HuH-7.5 (cell line): ENCODE data around the gene PAK3.

Experiments used
- DNase-seq: peaks from one replicate; pipeline ENCODE4 v3.0.0; 2011; ENCODE audit warnings: low spot score

The PAK3 gene

DNA sequence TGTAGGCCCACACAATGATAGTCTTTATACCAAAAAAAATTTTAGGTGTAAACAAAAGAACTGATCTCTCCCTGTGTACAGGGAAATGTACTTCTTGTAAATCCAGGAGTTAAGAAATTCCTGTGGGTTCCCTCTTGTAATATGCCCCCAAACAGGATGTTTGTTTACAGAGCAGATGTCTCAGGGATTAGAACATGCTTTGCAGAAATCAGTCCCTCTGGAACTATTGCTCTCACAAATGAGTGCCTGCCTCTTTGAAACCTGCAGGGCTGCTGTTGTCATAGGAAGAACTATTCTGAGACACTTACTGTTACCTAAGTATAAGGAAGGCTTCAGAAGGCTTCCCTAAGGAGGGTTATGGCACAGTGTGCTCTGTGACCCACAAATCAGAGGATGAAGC is 35.6 kb downstream of the PAK3 start:
- DNase-seq, result no peak

DNA sequence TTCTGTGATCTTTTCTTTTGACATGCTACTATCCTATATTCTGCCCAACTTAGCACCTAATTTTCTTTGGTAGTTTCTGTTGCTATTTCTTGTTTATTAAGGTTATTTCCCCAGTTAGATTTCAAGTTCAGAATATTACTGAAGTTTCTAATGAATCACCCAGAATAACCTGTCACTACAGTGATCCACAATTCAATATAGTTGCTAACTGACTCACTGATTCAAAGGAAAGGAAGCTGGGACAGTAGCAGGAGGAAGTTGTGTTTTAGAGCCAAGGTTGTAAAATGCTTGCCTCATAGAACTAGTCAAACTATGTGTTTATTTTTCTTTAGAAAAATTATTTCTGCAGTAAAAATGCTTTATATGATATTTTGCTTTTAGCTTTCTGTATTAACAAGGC is 37.4 kb downstream of the PAK3 start:
- DNase-seq, result no peak

DNA sequence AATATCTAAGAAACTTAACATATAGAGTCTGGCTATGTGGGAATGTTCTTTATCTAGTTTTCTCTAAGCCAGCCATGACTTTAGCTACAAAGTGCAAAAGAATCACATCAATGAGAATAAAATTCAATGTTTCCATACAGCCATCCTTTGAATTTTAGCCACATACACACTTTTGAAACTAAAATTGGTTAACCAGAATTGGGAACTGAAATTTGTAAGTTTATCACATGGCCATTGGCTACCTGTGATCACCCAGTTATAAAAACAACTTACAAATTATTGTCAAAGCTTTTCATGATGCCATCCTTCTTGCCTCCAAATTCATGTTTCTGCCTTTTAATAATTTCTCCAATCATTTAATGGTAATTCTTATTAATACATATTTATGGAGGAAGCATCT is 49.9 kb downstream of the PAK3 start:
- DNase-seq, result no peak

DNA sequence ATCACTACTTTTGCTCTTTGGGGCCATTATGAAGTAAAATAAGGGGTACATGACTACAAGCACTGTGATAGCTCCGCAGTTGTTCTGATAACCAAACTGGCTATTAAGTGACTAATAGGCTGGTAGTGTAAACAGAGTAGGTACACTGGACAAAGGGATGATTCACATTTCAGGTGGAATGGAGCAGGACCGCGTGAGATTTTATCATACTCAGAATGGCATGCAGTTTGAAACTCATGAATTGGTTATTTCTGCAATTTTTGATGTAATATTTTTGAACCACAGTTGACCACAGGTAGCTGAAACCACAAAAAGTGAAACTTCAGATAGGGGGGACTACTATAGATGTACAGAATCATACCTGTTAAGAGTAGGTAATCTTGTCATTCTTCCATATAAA is 55.8 kb downstream of the PAK3 start:
- no peak for DNase-seq

DNA sequence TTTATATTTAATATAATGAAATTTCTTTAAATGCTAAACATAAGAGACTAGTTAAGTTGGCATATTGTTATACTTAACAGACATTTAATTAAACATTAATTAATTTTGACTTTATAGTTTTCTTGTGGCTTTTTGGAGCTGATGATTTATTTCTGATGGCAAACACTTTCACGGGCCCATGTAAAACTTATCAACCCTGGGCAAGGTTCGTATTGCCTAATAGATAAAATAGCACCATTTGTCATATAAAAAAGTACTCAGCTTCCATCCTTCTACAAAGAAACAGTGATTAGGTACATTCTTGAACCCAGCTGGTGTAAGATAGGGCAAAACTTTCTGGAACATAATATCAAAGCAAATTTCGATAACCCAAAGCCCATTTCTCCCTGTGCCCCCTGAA is 63.2 kb downstream of the PAK3 start:
- no peak for DNase-seq

DNA sequence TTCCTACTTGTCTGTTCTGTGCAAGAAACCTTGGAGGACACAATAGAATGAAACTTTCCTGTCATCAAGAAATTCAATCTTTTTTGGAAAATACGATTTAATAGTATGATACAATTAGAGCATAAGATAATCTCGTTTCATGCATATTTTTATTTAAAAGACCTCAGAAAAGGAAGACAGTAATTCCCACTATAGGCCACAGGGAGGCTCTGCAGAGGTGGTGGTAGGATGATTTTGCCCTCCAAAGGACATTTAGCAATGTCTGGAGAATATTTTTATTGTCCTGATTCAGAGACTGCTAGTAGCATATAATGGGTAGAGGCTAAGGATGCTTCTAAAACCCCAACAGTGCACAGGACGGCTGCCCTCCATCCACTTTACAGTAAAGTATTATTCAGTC is 68.7 kb downstream of the PAK3 start:
- DNase-seq, result no peak

DNA sequence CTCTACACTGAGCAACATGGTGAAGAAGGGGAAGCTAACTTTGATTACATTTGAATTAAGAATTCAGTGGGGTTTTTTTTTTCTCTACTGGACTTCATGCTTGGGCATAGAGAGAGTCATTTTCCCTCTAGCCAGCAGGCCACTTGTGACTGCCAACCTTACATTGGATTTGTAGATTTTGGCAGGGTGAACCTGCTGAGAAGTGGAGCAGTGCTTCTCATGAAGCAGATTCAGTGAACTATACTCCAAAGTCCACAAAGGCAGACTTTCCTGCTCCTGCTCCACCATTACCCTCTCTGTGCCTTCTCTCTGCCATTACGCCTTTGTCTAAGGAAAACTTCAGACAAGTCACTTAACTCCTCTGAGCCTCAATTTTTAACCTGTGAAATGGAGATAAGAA is 69.9 kb downstream of the PAK3 start:
- DNase-seq, result no peak

DNA sequence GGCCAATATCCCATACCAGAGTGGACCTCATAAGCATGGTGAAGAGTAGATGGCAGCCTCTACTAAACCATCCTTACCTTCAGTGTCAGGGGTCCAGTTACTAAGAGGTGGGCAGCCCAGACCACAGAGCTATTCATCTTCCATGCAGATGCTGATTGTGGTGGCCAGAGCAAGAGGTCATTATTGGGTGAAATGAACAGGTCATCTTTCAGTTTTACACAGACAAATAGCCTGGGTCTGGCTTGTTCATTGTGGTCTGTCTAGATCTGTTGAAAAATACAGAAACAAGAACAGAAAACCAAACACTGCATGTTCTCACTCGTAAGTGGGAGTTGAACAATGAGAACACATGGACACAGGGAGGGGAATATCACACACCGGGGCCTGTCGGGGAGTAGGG is 71.3 kb downstream of the PAK3 start:
- DNase-seq, result no peak

DNA sequence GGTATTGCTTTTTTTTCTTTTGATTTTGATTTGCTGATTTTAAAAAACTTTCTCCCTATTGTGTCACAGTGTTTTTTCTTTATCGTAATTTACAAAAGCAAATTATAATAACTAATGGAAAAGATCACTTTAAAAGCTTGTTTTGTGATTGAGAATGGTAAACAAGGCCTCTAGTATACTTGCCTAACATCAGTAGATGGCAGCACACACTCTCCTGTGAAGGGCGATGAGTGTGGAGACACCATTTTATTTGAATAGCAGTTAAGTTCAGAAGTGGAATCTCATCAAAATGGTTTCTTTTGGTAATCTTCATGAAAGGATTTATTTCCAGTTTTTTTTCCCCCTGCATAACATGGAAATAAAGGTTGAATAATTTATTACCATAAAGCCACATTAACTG is 72.3 kb downstream of the PAK3 start:
- DNase-seq, result no peak

DNA sequence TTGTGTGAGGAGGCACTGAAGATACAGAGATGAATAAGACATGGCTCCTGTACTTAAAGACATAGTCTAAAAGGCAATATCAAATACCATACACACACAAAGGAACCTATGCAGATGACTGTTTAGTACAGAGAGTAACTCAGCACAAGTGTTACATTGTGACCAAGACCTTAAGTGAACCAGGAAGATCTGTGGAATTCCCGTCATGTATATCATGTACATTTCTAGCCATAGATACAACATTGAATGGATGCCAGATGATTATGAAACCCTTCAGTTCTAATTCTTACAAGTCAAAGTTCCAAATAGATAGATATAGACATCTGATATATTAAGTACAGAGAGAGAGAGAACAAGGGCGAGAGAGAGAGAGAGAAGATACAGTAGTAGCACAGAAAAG is 73.2 kb downstream of the PAK3 start:
- DNase-seq, result no peak

DNA sequence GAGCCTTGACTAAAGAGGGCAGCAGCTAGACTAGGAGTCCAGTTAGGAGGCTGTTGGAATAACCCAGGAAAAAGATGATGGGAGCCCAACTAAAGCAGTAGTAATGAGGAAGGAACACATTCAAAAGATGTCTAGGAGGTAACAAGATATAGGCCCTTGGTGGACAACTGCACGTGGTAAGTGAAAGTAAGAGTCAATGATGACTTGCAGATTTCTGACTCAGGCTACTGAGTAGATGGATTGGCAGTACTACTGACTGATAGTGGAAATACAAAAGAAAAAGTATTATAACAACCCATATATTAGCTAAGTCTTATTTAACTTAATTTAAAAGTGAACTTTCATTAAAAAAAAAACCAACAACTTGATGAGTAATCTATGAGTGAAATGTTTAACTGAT is 74.0 kb downstream of the PAK3 start:
- DNase-seq, result no peak

DNA sequence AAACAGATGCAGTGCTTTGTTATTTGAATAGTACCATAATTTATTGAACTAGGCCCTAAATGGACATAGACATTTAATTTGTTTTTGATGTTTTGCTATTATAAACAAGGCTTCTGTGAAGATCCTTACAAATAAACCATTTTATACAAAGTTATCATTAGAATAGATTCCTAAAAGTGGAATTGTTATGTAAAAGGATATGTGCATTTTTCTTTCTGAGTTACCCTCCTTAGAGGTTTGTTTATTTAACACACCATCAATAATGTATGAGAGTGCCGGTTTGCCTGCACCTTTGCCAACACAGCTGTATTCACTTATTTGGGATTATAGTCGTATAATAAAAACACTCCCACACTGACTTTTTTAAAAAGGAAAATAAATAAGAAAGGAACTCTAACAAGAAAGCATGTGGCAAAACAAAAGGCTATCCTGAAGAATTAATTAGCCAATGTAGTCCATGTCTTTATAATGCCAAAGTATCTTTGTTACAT is 84.8 kb downstream of the PAK3 start:
- no peak for DNase-seq

DNA sequence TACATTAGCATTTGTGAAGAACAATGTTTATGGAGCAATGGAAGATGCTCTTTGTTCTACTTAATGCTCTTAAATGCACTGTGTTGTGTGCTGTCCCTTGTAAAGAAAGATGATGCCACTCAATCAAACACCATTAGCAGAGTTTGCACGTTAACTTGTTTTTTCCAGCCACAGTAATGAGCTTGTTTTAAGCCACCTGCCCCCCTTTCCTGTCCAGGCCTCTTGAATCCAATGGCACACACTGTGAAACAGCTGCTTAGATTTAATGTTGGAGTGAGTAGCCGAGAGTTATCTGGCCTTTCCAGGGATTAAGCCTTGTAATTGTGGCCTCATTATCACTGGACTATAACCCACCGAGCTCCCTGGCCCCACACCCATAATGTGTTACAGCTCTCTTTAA is 86.0 kb downstream of the PAK3 start:
- no peak for DNase-seq

DNA sequence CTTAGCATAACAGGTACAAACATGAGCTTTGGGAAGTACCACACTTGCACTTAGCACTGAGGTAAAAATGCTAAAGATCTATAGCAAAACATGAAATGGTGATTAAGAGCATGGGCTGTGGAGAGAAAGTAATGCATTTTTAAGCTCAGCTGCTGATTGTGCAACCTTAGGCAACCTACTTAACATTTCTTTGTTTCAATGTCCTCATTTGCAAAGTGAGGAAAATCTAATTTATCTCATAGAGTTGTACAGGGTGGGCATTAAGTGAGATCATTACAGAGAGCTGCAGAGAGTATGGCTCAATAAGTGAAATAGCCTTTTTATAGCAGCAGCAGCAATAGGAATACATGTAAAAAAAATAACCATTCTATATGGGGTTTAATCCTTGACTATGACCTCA is 87.0 kb downstream of the PAK3 start:
- DNase-seq, result no peak

DNA sequence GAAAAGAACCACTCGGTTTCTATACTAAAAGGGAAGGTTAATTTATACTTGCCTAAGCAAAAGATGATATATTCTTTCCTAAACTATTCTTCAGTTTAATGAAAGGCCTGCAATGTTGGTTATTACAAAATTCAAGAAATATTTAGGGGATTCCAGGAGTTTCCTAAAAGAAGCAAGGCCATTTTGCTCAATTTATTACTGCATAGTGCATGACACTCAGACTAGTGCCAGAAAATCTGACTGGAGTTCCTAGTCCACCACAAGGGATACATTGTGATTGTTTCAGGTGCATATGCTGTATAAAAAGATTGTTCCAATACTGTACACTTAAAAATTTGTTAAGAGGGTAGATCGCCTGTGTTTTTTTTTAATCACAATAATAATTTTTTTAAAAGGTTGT is 95.6 kb downstream of the PAK3 start:
- no peak for DNase-seq

DNA sequence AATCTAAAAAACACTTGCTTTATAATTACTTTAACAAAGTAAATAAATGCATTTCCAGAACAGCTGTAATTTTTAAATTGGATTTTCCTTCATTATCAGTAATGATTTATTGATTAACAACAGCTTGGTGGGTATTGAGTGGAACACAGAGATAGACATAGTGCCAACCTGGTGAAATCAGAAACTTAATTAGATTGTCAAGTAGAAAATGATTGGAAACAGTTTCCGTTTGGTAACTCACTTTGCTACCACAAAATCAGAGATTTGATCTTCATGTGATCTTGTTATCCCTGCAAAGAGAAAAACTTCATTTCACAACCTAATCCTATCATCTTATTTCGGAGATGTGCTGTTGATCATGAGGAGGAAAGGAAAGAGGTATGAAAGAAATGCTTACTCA is 103.5 kb downstream of the PAK3 start:
- DNase-seq, result no peak

DNA sequence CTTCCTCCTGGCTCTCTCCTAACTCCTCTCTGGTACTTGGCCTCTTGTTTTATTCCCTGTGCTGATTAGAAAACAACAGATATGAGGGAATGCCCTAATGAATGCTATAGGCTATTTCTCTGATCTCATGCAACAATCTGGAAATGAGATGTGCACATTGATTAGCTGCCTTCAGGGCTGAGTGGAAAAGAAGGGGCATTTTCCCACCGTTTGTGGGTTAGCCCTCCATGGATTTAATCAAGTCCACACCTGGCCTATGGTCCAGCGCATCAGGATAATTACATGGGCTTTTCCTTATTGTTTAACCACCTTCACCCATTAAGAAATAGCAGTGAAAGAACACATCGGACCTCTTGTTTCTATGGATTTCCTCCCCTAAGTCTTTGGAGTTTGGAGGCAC is 104.3 kb downstream of the PAK3 start:
- no peak for DNase-seq

DNA sequence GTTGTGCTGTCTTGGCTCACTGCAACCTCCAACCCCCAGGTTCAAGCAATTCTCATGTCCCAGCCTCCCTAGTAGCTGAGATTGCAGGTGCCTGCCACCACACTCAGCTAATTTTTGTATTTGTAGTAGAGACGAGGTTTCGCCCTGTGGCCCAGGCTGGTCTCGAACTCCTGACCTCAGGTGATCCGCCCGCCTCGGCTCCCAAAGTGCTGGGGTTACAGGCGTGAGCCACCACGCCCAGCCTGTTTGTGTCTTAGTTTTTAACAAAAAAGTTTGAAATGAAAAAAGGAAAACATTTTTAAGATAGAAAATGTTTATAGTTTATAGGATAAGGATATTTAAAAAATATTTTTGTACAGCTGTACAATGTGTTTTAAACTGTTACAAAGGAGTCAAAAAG is 111.9 kb downstream of the PAK3 start:
- no peak for DNase-seq

DNA sequence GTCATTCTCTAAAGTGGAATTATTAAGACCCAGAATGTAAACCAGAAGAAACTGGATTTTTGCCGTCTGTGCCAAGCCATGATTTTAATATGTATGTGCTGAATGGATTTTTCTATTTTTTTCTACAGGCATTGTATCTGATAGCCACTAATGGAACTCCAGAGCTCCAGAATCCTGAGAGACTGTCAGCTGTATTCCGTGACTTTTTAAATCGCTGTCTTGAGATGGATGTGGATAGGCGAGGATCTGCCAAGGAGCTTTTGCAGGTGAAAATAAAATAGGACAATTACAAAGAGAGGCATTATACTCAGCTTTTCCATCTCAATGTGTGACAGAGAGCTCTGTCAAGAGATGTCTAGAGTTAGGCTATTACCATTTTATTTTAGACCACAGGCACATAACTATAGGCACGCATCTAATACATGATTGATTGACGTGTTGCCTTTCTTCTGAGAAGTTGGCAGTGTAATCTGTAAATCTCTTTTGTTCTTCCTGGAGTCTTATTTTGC is 120.4 kb downstream of the PAK3 start:
- no peak for DNase-seq

DNA sequence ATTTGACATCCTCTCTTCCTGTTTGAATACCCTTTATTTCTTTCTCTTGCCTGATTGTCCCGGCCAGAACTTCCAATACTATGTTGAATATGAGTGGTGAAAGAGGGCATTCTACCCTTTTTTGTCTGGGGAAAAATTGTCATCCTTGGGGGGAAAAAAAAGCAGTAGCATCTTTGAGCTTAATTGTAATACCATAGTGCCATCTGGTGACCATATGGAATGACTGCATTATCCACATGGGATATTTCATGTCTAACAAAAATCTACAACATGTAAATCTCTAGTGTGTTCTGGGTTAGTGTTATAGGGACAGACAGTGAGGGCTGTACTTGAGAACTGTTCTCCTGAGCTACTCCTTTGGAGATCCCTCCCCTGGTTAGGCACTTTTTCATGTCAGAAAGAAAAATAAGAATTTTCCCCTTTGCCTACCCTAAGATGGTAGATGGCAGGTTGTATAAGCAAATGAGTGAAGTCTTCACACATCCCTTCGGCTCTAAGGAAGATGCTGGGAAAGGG is 148.3 kb downstream of the PAK3 start:
- no peak for DNase-seq

DNA sequence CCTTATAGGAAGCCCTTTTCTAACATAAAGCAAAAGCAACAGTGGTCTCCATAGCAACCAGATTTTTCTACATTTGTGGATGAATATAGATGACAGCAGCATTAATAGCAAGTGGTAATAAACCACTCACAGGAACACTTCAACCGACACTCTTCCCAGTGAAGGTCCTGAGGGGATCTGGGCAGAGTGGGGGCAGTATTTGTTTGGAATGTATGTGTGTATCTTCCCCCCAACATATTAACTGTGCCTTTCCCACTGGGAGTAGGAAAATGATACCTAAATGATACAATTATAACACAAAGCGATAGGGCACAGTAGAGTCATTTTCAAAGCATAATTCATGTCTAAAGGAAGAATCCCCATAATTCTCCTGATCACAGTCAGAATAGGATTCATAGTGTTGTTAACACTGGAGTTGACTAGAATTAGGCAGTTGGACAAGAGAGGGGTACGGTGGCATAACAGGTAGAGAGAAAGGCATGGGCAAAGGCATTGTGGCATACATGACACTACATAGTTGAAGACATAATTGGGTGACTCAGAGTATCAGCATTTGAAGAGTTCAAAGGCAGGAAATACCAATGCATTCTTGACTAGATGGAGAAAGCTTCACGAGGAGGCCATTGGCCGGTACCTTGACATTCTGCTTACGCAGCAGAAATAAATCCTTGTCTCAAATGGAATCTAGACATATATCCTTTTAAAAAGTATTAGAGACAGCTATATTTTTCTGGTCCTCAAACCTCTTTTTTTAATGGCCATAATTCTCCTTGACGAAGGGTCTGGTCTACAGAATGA is 159.1 kb downstream of the PAK3 start:
- DNase-seq, result no peak

DNA sequence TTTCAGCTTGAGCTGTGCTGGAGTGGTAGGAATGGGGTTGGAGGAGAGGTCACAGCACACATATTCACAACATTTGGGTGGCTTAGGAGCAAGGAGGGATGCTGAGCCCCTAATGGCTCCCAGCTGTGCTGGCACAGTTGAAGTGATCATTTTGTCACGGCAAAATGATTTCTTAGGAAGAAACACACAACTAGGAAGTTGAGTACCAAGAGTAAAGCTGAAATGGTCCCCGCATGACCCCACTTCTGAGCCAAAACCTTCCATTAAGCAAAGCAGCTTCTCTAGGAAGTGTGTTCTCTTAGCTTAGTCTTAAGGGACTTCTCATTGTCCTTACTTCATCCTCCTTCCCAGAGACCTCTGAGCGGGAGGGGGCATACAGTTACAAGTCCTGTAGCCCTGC is 161.7 kb downstream of the PAK3 start:
- no peak for DNase-seq

DNA sequence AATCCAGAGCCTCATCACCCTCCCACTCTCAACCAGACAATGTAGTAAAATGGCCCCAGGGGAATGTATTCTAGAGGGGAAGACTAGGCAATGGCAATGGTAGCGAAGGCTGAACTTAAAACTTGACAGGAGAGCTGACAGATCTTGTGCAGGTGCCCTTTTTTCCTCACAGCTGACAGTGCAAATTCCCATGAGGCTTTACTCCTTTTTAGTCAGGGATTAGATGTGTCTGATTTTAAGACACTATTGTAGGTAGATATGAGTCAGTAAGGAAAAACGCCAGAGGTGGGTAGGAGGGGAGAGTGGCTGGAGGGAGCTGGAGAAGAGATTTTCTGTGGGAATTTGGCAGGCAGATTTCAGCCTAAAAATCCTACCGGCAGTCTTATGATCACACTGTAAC is 163.6 kb downstream of the PAK3 start:
- no peak for DNase-seq

DNA sequence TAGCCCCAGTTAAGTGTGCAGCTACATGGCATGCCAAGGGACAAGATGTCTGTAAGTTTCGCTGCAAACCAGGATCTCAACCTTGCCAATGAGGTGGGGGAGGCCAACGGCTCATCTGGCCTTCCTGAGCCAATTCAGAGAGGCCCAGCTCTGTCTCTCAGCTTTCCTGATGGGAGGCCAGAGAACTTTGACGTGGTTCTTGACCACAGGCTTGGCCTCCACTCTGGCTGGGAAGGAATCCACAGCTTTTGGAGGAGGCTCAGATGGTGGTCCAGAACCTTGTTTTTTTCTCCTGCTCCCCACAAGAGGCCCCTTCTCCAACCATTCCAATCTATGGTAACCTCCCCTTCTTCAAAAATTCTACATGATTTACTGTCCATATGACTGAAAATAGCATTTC is 164.5 kb downstream of the PAK3 start:
- DNase-seq, result no peak
